ENCODE data around the gene GPC6. TPM values are rescaled to one million over a fixed set of nuclear protein-coding genes. Genes with fewer than 3 reads are reported as not detected.

GPC6 gene
- polyA plus RNA-seq, 1 of the 3 experiments (the other 2 are of a cell fraction), result 6.7 TPM

DNA sequence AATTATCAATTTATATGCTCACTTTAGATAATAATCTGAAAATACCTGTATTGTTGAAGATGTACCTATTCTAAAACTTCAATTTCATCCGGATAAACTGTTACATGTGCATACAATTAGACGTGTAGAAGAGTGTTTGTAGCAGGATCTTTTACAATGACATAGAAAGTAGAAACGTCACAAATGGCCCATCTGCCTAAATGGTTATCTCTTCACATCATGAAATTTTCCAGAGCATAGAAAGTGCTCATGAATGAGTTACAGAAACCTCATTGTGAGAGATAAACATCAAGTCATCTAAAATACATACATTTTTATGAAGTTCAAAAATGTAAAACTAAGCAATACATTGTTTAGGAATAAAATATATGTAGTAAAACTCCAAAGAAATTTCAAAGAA is 607.4 kb downstream of the GPC6 start (continued):
- TF ChIP-seq USF2 (IDR thresholded peaks at IDR 0.05; ENCODE audit: borderline replicate concordance, low read depth, low read length) (no peak), YY1 (IDR thresholded peaks at IDR 0.05; ENCODE audit: low read depth) (no peak), EZH2phosphoT487 (IDR thresholded peaks at IDR 0.05; ENCODE audit: borderline replicate concordance, low read depth) (no peak), MEF2A (IDR thresholded peaks at IDR 0.05; ENCODE audit: borderline replicate concordance, low read depth) (no peak), NRF1 (IDR thresholded peaks at IDR 0.05; ENCODE audit: low read depth, low read length) (no peak), SIN3A (IDR thresholded peaks at IDR 0.05; ENCODE audit: borderline replicate concordance, low read depth, low read length) (no peak), RFX5 (IDR thresholded peaks at IDR 0.05; ENCODE audit: low read length) (no peak), GATA2 (CRISPR knock-in tag; IDR thresholded peaks at IDR 0.05) (peak; percentile 93), FOSL2 (IDR thresholded peaks at IDR 0.05; ENCODE audit: borderline replicate concordance, low read depth) (no peak), REST (IDR thresholded peaks at IDR 0.05; ENCODE audit: low read depth, low read length) (no peak), SMC3 (IDR thresholded peaks at IDR 0.05; ENCODE audit: low read depth, low read length) (no peak), JUND (IDR thresholded peaks at IDR 0.05) (0 out of 2 replicates have a peak, but pooled peaks have one; percentile 13), TAF1 (IDR thresholded peaks at IDR 0.05; ENCODE audit: borderline replicate concordance, low read depth, low read length) (no peak), FOXM1 (IDR thresholded peaks at IDR 0.05; ENCODE audit: low read depth) (no peak), USF1 (IDR thresholded peaks at IDR 0.05; ENCODE audit: borderline replicate concordance, low read depth) (no peak), EP300 (IDR thresholded peaks at IDR 0.05; ENCODE audit: borderline replicate concordance in 1 of 2, low read depth in 1 of 2, low read length in 1 of 2) (peak in 1 of 2 experiments; percentile 92; a peak in 2 of 4 replicates)
- TF ChIP-seq, protein P1, sequence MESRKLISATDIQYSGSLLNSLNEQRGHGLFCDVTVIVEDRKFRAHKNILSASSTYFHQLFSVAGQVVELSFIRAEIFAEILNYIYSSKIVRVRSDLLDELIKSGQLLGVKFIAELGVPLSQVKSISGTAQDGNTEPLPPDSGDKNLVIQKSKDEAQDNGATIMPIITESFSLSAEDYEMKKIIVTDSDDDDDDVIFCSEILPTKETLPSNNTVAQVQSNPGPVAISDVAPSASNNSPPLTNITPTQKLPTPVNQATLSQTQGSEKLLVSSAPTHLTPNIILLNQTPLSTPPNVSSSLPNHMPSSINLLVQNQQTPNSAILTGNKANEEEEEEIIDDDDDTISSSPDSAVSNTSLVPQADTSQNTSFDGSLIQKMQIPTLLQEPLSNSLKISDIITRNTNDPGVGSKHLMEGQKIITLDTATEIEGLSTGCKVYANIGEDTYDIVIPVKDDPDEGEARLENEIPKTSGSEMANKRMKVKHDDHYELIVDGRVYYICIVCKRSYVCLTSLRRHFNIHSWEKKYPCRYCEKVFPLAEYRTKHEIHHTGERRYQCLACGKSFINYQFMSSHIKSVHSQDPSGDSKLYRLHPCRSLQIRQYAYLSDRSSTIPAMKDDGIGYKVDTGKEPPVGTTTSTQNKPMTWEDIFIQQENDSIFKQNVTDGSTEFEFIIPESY (IDR thresholded peaks at IDR 0.05; ENCODE audit: borderline replicate concordance, low read depth), result no peak
